HTR-8/SVneo (cell line): ENCODE measurements around the gene ZNRF2.
"Not testable (repeated sequence)": the region's sequence is repeated elsewhere in the genome, so short reads cannot be mapped to it uniquely, and the experiment has no call there.

Experiments
- DNase-seq: peaks from one replicate; pipeline ENCODE4 v3.0.0; 2011; ENCODE audit warnings: low spot score, mixed read lengths; ENCODE audit not compliant: insufficient read length
- FAIRE-seq: peaks from 2 replicates; lab custom pipeline; 2011; peaks lifted over from hg19 to GRCh38; lab: Jason Lieb, UNC

Gene ZNRF2

DNA sequence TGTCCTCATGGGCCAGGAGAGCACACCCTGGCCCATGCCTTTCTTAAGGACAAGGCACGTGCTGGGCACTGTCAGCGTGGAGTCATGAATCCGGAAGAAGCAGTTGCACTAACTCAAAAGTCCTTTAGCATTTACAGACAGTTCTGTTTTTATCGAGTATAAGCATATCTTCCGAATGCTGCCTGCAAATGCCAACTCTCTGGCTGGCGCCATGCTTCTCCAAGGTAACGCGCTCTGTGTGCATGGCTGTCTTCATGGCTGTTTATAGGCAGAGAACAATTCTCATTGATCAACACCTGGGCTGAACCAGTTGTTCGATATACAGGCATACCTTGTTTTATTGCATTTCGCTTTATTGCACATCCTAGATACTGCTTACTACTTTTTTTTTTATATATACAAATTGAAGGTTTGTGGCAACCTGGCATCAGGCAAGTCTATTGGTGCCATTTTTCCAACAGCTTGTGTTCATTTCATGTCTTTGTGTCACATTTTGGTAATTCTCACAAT lies 28.0 kb upstream of the ZNRF2 start:
- no peak for DNase-seq
- no peak for FAIRE-seq

- FAIRE-seq (no peak), DNase-seq (no peak)
These were observed 24.1 kb upstream of the ZNRF2 start for GRCh38 chr7:30260246-30260768.

GRCh38 chr7:30263090-30263710 lies 21.2 kb upstream of the ZNRF2 start:
- DNase-seq: no peak
- FAIRE-seq: no peak

GRCh38 chr7:30264052-30264451 lies 20.3 kb upstream of the ZNRF2 start:
- FAIRE-seq: no peak

GRCh38 chr7:30265189-30265588 lies 19.2 kb upstream of the ZNRF2 start:
- DNase-seq, FAIRE-seq: not testable (repeated sequence)

More at GRCh38 chr7:30264052-30264451, 20.3 kb upstream of the ZNRF2 start:
- DNase-seq: no peak

DNA sequence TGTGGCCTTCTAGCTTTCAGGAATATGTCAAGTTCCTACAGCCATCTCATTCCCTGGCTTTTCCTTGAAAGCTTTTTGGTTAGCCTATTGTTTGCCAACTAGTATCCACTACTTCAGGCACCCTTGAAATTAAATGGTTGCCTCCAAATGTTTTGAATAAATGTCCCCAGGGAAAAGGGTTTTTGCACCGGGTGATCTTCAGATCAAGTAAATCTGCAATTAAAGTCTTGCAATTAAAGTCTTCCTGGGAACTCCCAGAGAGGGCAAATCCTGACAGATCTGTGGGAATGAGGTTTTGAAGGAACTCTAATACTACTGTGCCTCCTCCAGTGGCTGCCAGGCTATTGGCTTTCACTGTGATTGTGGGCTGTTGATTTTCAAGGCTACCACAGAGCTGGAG lies 17.7 kb upstream of the ZNRF2 start:
- FAIRE-seq: no peak
- no peak for DNase-seq

DNA sequence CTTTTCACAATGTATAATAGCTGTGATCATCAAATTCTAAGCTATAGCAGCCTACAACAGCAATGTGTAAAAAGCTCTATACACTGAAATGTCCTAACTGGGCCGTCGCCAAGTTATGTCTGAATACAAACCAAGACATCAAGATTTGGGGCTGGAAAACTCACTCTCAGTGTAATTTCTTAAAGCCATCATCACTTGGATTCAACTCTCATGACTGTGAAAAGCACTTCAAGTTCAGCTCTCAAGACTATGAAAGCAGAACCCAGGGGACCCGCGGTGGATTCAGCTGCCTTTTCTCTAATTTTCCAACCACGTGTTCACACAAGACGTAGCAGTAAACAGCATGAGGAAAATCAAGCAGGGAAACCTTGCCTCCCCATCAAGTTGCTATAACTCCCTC lies 15.8 kb upstream of the ZNRF2 start:
- FAIRE-seq (no peak), DNase-seq (no peak)

GRCh38 chr7:30269490-30269889 lies 14.9 kb upstream of the ZNRF2 start:
- FAIRE-seq (no peak), DNase-seq (no peak)

GRCh38 chr7:30270921-30271320 lies 13.5 kb upstream of the ZNRF2 start:
- DNase-seq (no peak), FAIRE-seq (no peak)

- DNase-seq (no peak), FAIRE-seq (no peak)
These were observed 12.3 kb upstream of the ZNRF2 start for GRCh38 chr7:30272126-30272525.

GRCh38 chr7:30273552-30273951 lies 10.8 kb upstream of the ZNRF2 start:
- no peak for FAIRE-seq
- no peak for DNase-seq

DNA sequence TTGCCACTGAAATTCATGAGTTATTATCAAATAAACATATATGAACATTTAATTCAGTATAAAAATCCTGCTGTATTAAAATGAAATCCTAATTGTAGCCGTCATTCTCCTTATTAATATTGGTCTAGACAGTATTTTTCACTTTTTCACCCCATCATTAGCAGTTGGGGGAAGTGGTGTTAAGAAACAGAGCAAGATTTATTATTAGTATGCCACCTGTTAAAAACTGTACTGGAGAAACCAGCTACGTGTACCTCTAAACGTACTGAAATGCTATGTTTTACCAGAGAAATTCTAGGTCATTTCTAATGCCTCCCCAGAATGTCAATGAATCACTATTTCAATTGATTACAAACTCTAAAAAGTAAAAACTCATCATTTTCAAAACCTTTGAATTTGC lies 9.8 kb upstream of the ZNRF2 start:
- no peak for DNase-seq
- no peak for FAIRE-seq

- DNase-seq (peak; percentile 49), FAIRE-seq (no peak)
These were observed 8.0 kb upstream of the ZNRF2 start for GRCh38 chr7:30276203-30276900.

DNA sequence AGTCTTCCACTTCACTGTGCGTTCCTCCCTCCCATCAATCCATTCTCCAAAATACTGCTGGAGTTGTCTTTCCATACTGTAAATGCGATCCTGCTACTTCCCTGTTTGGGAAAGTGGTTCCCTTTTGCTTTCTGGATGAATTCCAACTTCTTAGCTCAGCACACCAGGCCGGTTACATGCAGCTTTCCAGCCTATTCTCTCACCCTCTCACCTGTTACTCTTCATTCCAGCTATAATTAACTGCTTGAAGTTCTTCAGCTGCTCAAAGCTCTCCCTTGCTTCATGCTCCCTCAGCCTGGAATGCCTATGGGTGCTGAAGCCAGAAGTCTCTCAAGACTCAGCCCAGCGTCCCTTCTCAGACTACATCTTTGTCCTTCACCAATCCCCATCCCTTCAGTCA lies 6.0 kb upstream of the ZNRF2 start:
- no peak for FAIRE-seq
- DNase-seq: no peak

GRCh38 chr7:30278849-30279652 lies 5.3 kb upstream of the ZNRF2 start:
- no peak for DNase-seq
- no peak for FAIRE-seq

DNA sequence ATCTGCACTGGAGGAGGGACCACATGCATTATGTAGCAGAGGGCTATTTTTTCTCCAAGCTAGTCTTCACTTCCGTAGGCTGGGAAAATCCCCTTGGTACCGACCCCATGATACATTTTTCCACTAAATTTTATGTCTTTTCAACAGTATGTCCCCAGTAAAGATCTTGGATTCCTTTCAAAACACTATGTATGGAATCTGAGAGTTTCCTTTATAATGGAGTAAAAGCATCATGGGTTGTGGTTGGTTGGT lies 4.8 kb upstream of the ZNRF2 start:
- DNase-seq: no peak
- no peak for FAIRE-seq

GRCh38 chr7:30280631-30281030 lies 3.8 kb upstream of the ZNRF2 start:
- FAIRE-seq: no peak
- DNase-seq: no peak

DNA sequence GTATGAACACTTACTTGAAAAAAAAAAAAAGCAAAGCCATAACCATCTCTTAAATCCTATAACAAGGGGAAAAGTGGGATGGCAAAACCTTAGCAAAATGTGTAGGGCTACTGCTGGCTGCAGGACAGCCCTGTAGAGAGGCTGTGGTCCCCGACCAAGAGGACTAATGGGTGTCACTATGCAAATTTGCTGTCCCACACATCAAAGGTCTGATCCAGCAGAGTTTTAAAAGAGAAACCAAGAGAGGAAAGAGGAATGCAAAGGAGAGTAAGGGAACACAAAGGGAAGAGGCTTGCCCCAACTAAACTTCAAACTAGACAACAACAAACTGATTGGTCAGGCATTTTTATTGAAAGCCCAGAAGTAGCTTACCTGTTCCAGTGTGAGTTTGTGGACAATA lies 3.1 kb upstream of the ZNRF2 start:
- DNase-seq (no peak), FAIRE-seq (no peak)

- FAIRE-seq (no peak), DNase-seq (no peak)
These were observed 2.6 kb upstream of the ZNRF2 start for GRCh38 chr7:30281791-30282190.

- FAIRE-seq (no peak), DNase-seq (no peak)
These were observed 1.7 kb upstream of the ZNRF2 start for GRCh38 chr7:30282735-30283134.

- no peak for FAIRE-seq
These were observed 704 bp downstream of the ZNRF2 start for GRCh38 chr7:30285067-30285535.

More at GRCh38 chr7:30285067-30285535, 704 bp downstream of the ZNRF2 start:
- no peak for DNase-seq
